PFSK-1 (cell line): Measurements from ENCODE around the gene CTNND2.

Experiments used
- POLR2AphosphoS5 ChIP-seq: IDR thresholded peaks from 2 replicates; pipeline ENCODE4 v1.6.1; 2012; ENCODE audit warnings: low read depth, mild to moderate bottlenecking, control low read depth, low read length, moderate library complexity
- TAF1 ChIP-seq: IDR thresholded peaks from 2 replicates; pipeline ENCODE4 v1.6.1; 2012; ENCODE audit warnings: low read length, control low read depth, borderline replicate concordance; ENCODE audit not compliant: insufficient read depth
- TF ChIP-seq, protein P1 (sequence below), 2 experiments: IDR thresholded peaks; 2 replicates each; pipeline versions ENCODE4 v1.6.1 to v1.8.0; 2011 to 2012; ENCODE audit warnings: low read depth in 2 of 2, low read length in 2 of 2, control low read depth in 1 of 2, inconsistent platforms in 1 of 2, mild to moderate bottlenecking in 1 of 2, moderate library complexity in 1 of 2; ENCODE audit not compliant: insufficient read depth in 1 of 2

DNA sequence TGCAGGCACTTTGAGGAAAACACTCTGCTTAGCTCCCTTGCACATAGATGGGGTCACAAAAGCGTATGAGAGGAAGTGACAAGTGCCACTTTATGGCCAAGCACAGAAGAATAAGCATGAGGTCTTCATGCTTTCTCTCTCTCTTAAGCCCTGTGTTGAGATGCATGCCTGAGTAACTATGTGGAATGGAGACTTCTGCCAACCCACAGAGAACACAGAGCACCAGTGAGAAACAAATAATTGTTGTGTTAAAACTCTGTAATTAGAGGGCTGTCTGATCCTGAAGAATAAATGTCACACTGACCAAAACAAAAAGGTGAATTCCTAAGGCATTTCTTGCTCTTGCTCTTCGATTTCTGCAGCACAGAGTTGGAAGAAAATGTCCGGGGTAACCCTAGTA is 488.5 kb downstream of the CTNND2 start:
- TF ChIP-seq TAF1 (no peak), POLR2AphosphoS5 (no peak)
- TF ChIP-seq, protein P1, sequence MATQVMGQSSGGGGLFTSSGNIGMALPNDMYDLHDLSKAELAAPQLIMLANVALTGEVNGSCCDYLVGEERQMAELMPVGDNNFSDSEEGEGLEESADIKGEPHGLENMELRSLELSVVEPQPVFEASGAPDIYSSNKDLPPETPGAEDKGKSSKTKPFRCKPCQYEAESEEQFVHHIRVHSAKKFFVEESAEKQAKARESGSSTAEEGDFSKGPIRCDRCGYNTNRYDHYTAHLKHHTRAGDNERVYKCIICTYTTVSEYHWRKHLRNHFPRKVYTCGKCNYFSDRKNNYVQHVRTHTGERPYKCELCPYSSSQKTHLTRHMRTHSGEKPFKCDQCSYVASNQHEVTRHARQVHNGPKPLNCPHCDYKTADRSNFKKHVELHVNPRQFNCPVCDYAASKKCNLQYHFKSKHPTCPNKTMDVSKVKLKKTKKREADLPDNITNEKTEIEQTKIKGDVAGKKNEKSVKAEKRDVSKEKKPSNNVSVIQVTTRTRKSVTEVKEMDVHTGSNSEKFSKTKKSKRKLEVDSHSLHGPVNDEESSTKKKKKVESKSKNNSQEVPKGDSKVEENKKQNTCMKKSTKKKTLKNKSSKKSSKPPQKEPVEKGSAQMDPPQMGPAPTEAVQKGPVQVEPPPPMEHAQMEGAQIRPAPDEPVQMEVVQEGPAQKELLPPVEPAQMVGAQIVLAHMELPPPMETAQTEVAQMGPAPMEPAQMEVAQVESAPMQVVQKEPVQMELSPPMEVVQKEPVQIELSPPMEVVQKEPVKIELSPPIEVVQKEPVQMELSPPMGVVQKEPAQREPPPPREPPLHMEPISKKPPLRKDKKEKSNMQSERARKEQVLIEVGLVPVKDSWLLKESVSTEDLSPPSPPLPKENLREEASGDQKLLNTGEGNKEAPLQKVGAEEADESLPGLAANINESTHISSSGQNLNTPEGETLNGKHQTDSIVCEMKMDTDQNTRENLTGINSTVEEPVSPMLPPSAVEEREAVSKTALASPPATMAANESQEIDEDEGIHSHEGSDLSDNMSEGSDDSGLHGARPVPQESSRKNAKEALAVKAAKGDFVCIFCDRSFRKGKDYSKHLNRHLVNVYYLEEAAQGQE (IDR thresholded peaks at IDR 0.05; ENCODE audit: insufficient read depth in 1 of 2, low read depth in 2 of 2, low read length in 2 of 2), result no peak
